ENCODE results near the gene SLIT3. TPM values are rescaled to one million over a fixed set of nuclear protein-coding genes. Genes with fewer than 3 reads are reported as not detected.

SLIT3 gene
- total and polyA plus RNA-seq, 4 donors: 18.1 to 22.5 (median 19.5) TPM

- no peak for DNase-seq (ENCODE audit: low read depth in 4 of 6, low spot score in 6 of 6)
- Histone ChIP-seq H3K9me3 (ENCODE audit: control insufficient read depth, insufficient read depth, low read length) (no peaks in the 10 kb centered on the region), H3K36me3 (ENCODE audit: control insufficient read depth, insufficient read depth, low read length) (no peaks in the 10 kb centered on the region), H3K4me3 (ENCODE audit: low read depth, low read length) (no peak overlapping the region), H3K27ac (ENCODE audit: low read depth, low read length) (no peak overlapping the region), H3K27me3 (ENCODE audit: control insufficient read depth, insufficient read depth, low read length) (peaks cover 2% of the 10 kb centered on the region), H3K4me1 (ENCODE audit: control insufficient read depth, insufficient read depth, low read length) (no peaks in the 10 kb centered on the region)
- no CpG with 5 or more reads among the region's 3 CpGs for WGBS (ENCODE audit: insufficient coverage)
Observed at GRCh38 chr5:168972731-168973130, 328.2 kb downstream of the SLIT3 start.

GRCh38 chr5:168971100-168971499, 329.8 kb downstream of the SLIT3 start:
- Histone ChIP-seq H3K4me1 (ENCODE audit: control insufficient read depth, insufficient read depth, low read length) (no peaks in the 10 kb centered on the region), H3K27ac (ENCODE audit: low read depth, low read length) (no peak overlapping the region), H3K4me3 (ENCODE audit: low read depth, low read length) (no peak overlapping the region), H3K36me3 (ENCODE audit: control insufficient read depth, insufficient read depth, low read length) (no peaks in the 10 kb centered on the region), H3K27me3 (ENCODE audit: control insufficient read depth, insufficient read depth, low read length) (peaks cover 2% of the 10 kb centered on the region), H3K9me3 (ENCODE audit: control insufficient read depth, insufficient read depth, low read length) (no peaks in the 10 kb centered on the region)
- DNase-seq (ENCODE audit: low read depth in 4 of 6, low spot score in 6 of 6): no peak
- WGBS (ENCODE audit: insufficient coverage): no CpG with 5 or more reads among the region's 4 CpGs

- H3K4me3 ChIP-seq (ENCODE audit: low read depth, low read length): no peak overlapping the region
- H3K4me1 ChIP-seq (ENCODE audit: control insufficient read depth, insufficient read depth, low read length): no peaks in the 10 kb centered on the region
- WGBS (ENCODE audit: insufficient coverage): 69% methylated on average over 4 of the region's 8 CpGs
- H3K9me3 ChIP-seq (ENCODE audit: control insufficient read depth, insufficient read depth, low read length): no peaks in the 10 kb centered on the region
- H3K36me3 ChIP-seq (ENCODE audit: control insufficient read depth, insufficient read depth, low read length): no peaks in the 10 kb centered on the region
- no peak for DNase-seq (ENCODE audit: low read depth in 4 of 6, low spot score in 6 of 6)
- H3K27ac ChIP-seq (ENCODE audit: low read depth, low read length): no peak overlapping the region
- no peaks in the 10 kb centered on the region for H3K27me3 ChIP-seq (ENCODE audit: control insufficient read depth, insufficient read depth, low read length)
Observed at GRCh38 chr5:168969326-168969886, 331.5 kb downstream of the SLIT3 start.

- Histone ChIP-seq H3K9me3 (ENCODE audit: control insufficient read depth, insufficient read depth, low read length) (no peaks in the 10 kb centered on the region), H3K4me3 (ENCODE audit: low read depth, low read length) (no peak overlapping the region), H3K27ac (ENCODE audit: low read depth, low read length) (no peak overlapping the region), H3K4me1 (ENCODE audit: control insufficient read depth, insufficient read depth, low read length) (no peaks in the 10 kb centered on the region), H3K36me3 (ENCODE audit: control insufficient read depth, insufficient read depth, low read length) (no peaks in the 10 kb centered on the region), H3K27me3 (ENCODE audit: control insufficient read depth, insufficient read depth, low read length) (no peaks in the 10 kb centered on the region)
- no peak for DNase-seq (ENCODE audit: low read depth in 4 of 6, low spot score in 6 of 6)
- 81% methylated on average over 5 of the region's 7 CpGs for WGBS (ENCODE audit: insufficient coverage)
Observed at GRCh38 chr5:168967882-168968620, 332.9 kb downstream of the SLIT3 start.

- Histone ChIP-seq H3K27ac (ENCODE audit: low read depth, low read length) (no peak overlapping the region), H3K4me1 (ENCODE audit: control insufficient read depth, insufficient read depth, low read length) (no peaks in the 10 kb centered on the region), H3K4me3 (ENCODE audit: low read depth, low read length) (no peak overlapping the region), H3K27me3 (ENCODE audit: control insufficient read depth, insufficient read depth, low read length) (peaks cover 2% of the 10 kb centered on the region), H3K36me3 (ENCODE audit: control insufficient read depth, insufficient read depth, low read length) (no peaks in the 10 kb centered on the region), H3K9me3 (ENCODE audit: control insufficient read depth, insufficient read depth, low read length) (no peaks in the 10 kb centered on the region)
- no peak for DNase-seq (ENCODE audit: low read depth in 4 of 6, low spot score in 6 of 6)
- 88% methylated on average over 2 of the region's 5 CpGs for WGBS (ENCODE audit: insufficient coverage)
Observed at GRCh38 chr5:168965638-168966037, 335.3 kb downstream of the SLIT3 start.

- no CpG with 5 or more reads among the region's 3 CpGs for WGBS (ENCODE audit: insufficient coverage)
- H3K27ac ChIP-seq (ENCODE audit: low read depth, low read length): no peak overlapping the region
Observed at GRCh38 chr5:168964182-168964581, 336.8 kb downstream of the SLIT3 start.

GRCh38 chr5:168962306-168962705, 338.6 kb downstream of the SLIT3 start:
- no peak for DNase-seq (ENCODE audit: low read depth in 4 of 6, low spot score in 6 of 6)
- H3K27me3 ChIP-seq (ENCODE audit: control insufficient read depth, insufficient read depth, low read length): peaks cover 2% of the 10 kb centered on the region
- no peaks in the 10 kb centered on the region for H3K4me1 ChIP-seq (ENCODE audit: control insufficient read depth, insufficient read depth, low read length)
- no peaks in the 10 kb centered on the region for H3K36me3 ChIP-seq (ENCODE audit: control insufficient read depth, insufficient read depth, low read length)
- H3K27ac ChIP-seq (ENCODE audit: low read depth, low read length): no peak overlapping the region
- H3K4me3 ChIP-seq (ENCODE audit: low read depth, low read length): no peak overlapping the region
- no peaks in the 10 kb centered on the region for H3K9me3 ChIP-seq (ENCODE audit: control insufficient read depth, insufficient read depth, low read length)
- no CpG with 5 or more reads among the region's 4 CpGs for WGBS (ENCODE audit: insufficient coverage)

More at GRCh38 chr5:168964182-168964581, 336.8 kb downstream of the SLIT3 start:
- Histone ChIP-seq H3K36me3 (ENCODE audit: control insufficient read depth, insufficient read depth, low read length) (no peaks in the 10 kb centered on the region), H3K9me3 (ENCODE audit: control insufficient read depth, insufficient read depth, low read length) (no peaks in the 10 kb centered on the region), H3K27me3 (ENCODE audit: control insufficient read depth, insufficient read depth, low read length) (peaks cover 2% of the 10 kb centered on the region), H3K4me1 (ENCODE audit: control insufficient read depth, insufficient read depth, low read length) (no peaks in the 10 kb centered on the region), H3K4me3 (ENCODE audit: low read depth, low read length) (no peak overlapping the region)
- no peak for DNase-seq (ENCODE audit: low read depth in 4 of 6, low spot score in 6 of 6)

- Histone ChIP-seq H3K4me3 (ENCODE audit: low read depth, low read length) (no peak overlapping the region), H3K36me3 (ENCODE audit: control insufficient read depth, insufficient read depth, low read length) (no peaks in the 10 kb centered on the region), H3K27me3 (ENCODE audit: control insufficient read depth, insufficient read depth, low read length) (peaks cover 2% of the 10 kb centered on the region), H3K4me1 (ENCODE audit: control insufficient read depth, insufficient read depth, low read length) (no peaks in the 10 kb centered on the region), H3K9me3 (ENCODE audit: control insufficient read depth, insufficient read depth, low read length) (no peaks in the 10 kb centered on the region), H3K27ac (ENCODE audit: low read depth, low read length) (no peak overlapping the region)
- no peak for DNase-seq (ENCODE audit: low read depth in 4 of 6, low spot score in 6 of 6)
- 67% methylated on average over 1 of the region's 3 CpGs for WGBS (ENCODE audit: insufficient coverage)
Observed at GRCh38 chr5:168961681-168962080, 339.3 kb downstream of the SLIT3 start.

- H3K9me3 ChIP-seq (ENCODE audit: control insufficient read depth, insufficient read depth, low read length): no peaks in the 10 kb centered on the region
- 74% methylated on average over 2 of the region's 2 CpGs for WGBS (ENCODE audit: insufficient coverage)
Observed at GRCh38 chr5:168960497-168960896, 340.4 kb downstream of the SLIT3 start.

GRCh38 chr5:168953351-168953750, 347.6 kb downstream of the SLIT3 start:
- H3K36me3 ChIP-seq (ENCODE audit: control insufficient read depth, insufficient read depth, low read length): no peaks in the 10 kb centered on the region
- no peak overlapping the region for H3K4me3 ChIP-seq (ENCODE audit: low read depth, low read length)
- no peaks in the 10 kb centered on the region for H3K9me3 ChIP-seq (ENCODE audit: control insufficient read depth, insufficient read depth, low read length)
- whole genome bisulfite sequencing (ENCODE audit: insufficient coverage): no CpG with 5 or more reads among the region's 5 CpGs
- peak in 1 of 6 donors; percentile 94 for DNase-seq (ENCODE audit: low read depth in 4 of 6, low spot score in 6 of 6)
- no peaks in the 10 kb centered on the region for H3K27me3 ChIP-seq (ENCODE audit: control insufficient read depth, insufficient read depth, low read length)
- no peak overlapping the region for H3K27ac ChIP-seq (ENCODE audit: low read depth, low read length)
- H3K4me1 ChIP-seq (ENCODE audit: control insufficient read depth, insufficient read depth, low read length): peaks cover 4% of the 10 kb centered on the region

More at GRCh38 chr5:168960497-168960896, 340.4 kb downstream of the SLIT3 start:
- H3K4me1 ChIP-seq (ENCODE audit: control insufficient read depth, insufficient read depth, low read length): peaks cover under 1% of the 10 kb centered on the region
- no peak for DNase-seq (ENCODE audit: low read depth in 4 of 6, low spot score in 6 of 6)
- peaks cover 2% of the 10 kb centered on the region for H3K27me3 ChIP-seq (ENCODE audit: control insufficient read depth, insufficient read depth, low read length)
- no peak overlapping the region for H3K27ac ChIP-seq (ENCODE audit: low read depth, low read length)
- no peak overlapping the region for H3K4me3 ChIP-seq (ENCODE audit: low read depth, low read length)
- H3K36me3 ChIP-seq (ENCODE audit: control insufficient read depth, insufficient read depth, low read length): no peaks in the 10 kb centered on the region
